EH (cell line): ENCODE results near the gene ARHGAP40.

Source experiments
- DNase-seq: peaks from one replicate; pipeline ENCODE4 v3.0.0-alpha.2; 2015; ENCODE audit warnings: low read depth

The ARHGAP40 gene

GRCh38 chr20:38685271-38685670 is 83.7 kb downstream of the ARHGAP40 start:
- no peak for DNase-seq

DNA sequence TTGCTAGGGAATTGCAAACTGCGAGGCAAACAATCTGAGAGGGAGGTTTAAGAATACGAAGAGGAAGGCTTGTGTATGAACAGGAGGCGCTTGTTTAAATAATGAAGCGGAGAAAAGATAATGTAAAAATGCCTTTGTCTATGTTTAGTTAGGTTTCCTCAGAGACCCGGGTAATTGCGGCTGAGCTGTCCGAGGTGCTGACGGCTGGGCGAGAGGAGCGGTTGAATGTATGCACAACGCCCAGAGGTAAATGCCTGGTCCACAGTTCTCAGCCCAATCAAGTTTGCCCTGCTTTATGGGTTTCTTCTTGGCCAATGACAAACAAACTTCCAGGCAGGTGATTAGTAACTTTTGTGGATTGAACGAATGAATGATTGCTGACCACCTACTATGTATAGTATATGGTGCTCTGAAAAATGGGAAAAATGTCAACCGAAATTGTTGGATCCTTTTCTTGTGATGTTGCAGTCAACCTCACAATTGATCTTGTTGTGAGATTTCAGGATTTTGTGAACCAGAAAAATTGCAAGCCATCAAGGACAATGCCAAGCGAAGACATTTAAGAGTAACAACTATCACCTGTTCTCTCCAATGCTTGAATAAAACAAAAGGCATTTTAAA is 84.4 kb downstream of the ARHGAP40 start:
- peak; percentile 61 for DNase-seq

GRCh38 chr20:38692436-38693411 is 91.1 kb downstream of the ARHGAP40 start:
- peak; percentile 66 for DNase-seq

GRCh38 chr20:38697306-38697705 is 95.7 kb downstream of the ARHGAP40 start:
- no peak for DNase-seq

DNA sequence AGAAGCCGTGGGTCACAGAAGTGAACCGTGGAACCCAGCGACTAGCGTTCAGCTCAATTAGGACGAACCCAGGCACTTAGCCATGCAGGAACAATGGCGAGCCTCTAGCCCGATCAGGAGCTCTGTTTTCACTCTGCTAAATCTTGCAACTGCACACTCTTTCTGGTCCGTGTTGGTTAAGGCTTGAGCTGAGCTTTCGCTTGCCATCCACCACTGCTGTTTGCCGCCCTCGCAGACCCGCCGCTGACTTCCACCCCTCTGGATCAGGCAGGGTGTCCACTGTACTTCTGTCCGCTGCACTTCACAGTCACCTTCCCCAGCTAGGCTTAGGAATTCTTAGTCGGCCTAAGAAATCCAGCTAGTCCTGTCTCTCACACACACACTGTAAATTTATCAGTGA is 96.9 kb downstream of the ARHGAP40 start:
- no peak for DNase-seq

- DNase-seq, result no peak
Observed at GRCh38 chr20:38700141-38700540, 98.5 kb downstream of the ARHGAP40 start.
